Stromal cell of bone marrow (primary cell): ENCODE data around the gene ADD2.
A peak's percentile ranks its signal among the peaks of the same experiment; 100 is the strongest.
"Not testable (repeated sequence)": the region's sequence is repeated elsewhere in the genome, so short reads cannot be mapped to it uniquely, and the experiment has no call there.

ENCODE experiments used
- DNase-seq: peaks from one replicate; pipeline ENCODE4 v3.0.0-alpha.2; 2012; ENCODE audit warnings: low read depth

The ADD2 gene

GRCh38 chr2:70751881-70752280, 16.1 kb downstream of the ADD2 start:
- no peak for DNase-seq

GRCh38 chr2:70750320-70750719, 17.7 kb downstream of the ADD2 start:
- DNase-seq: no peak

- no peak for DNase-seq
Observed at GRCh38 chr2:70748002-70748784, 19.8 kb downstream of the ADD2 start.

GRCh38 chr2:70747284-70747683, 20.7 kb downstream of the ADD2 start:
- no peak for DNase-seq

DNA sequence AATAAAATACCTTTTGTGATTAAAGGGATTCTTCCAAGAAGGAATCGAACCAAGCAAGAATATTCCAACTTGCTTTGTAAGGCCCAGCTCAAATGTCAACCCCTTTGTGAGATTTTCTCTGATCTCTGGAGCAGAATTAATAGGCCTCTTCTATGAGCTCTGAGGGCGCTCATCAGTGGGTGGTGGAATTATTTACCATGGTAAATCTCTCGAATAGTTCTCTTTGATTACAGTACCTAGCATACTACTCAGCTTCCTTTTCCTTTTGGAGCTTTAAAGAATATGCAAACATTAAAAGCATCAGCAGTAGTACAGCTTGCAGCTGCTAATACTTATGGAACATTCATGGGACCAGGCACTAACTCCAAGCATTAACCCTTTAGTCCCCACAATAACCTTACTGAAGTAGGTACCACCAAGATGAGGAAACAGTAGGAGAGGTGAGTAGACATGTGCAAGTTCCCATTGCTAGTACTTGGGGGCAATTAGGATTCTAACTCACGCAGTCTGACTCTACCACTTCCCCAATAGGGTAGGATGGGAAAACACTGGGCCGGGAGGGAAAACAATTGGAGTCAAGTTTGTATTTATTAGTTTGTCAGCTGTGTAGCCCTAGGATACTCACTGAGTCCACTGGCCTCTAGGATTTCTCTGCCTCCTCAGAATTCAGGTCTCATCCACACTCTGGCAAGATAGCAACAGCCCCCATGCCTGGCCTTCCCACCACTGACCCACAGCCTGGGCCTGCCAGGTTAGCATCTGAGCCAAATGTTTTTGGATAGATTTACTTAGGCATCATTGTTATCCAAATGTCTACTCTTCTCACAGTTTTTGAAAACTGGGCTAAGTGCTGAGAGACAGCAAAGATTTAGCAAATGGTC, 21.7 kb downstream of the ADD2 start:
- no peak for DNase-seq

DNA sequence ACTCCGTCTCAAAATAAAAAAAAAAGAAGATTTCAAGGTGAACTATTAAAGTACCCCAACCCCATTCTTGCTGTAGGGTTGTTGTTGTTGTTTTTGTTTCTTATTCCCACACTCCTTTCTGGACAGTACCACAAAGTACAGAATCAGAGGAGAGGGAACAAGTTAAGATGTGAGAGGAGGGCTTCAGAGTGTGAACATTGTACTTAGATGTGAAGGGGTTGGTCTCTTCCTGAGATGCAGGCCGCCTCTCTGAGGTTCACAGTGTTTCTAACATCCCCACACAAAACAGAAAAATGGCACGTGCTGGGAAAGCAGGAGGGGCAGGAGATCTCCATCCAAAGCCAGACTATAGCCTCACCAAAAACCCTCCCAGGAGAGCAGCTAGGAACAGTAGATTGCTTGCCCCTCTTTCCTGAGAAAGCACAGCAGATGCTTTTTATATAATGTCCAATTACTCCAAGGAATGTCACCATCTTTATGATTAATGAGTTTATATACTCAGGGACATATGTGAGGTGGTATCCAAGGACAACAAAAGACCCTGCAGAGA, 22.6 kb downstream of the ADD2 start:
- no peak for DNase-seq

DNA sequence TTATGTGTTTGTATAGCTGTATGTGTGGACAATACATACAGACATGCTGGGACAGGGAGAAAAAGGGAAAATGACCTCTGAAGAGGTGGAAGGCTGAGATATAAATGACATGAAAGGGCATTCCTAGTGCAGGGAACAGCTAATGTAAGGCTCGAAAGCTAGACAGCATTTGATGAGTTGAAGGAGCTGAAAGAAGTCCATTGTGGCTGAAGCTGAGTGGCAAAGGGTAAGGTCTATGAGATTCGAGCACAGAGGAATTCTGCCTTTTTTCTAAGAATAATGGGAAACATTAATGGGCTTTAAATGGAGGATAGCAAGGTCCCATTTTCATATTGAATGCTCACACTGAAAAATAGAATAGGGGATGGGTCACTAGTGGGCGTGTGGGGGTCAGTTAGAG, 23.6 kb downstream of the ADD2 start:
- no peak for DNase-seq

DNA sequence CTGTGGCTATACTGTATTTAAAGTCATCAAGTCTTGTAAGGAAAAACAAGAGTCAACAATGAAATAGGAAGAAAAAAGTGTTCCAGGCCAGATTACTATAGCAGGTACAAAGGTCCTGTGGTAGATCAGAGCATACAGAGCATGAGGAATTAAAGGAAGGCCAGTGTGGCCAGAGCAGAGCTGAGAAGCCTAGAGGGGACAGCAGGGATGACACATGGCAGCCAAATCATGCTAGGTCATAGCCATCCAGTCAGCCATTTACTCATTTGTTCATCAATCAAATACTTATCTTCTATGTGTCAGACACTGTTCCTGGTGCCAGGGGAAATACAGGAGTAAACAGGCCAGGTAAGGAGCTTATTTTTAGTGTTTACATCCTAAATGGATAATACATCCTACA, 24.3 kb downstream of the ADD2 start:
- DNase-seq: no peak

GRCh38 chr2:70743068-70743467, 24.9 kb downstream of the ADD2 start:
- DNase-seq: no peak

DNA sequence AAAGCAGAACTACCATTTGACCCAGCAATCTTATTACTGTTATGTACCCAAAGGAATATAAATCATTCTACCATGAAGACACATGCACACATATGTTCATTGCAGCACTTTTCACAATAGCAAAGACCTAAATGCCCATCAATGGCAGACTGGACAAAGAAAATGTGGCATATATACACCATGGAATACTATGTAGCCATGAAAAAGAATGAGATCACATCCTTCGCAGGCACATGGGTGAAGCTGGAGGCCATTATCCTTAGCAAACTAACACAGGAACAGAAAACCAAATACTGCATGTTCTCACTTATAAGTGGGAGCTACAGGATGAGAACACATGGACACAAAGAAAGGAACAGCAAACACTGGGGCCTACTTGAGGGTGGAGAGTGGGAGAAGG, 28.5 kb downstream of the ADD2 start:
- DNase-seq: not testable (repeated sequence)

DNA sequence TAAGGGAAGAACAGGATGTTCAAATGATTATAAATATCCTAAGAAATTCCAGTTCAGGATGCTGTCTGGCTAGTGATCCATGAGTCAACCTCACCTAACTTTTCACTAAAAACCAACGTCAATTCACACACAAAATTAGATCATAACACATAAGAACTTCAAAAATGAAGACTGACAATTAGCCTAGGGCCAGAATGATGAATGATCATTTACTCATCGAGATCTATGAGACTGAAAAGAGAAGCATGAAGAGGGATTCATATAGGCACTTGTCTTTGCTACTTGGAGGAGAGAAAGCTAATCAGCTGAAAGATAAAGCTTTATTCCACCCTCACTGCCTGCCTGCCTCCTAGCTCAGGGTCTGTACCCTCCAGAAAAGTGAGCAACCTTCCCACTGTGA, 29.8 kb downstream of the ADD2 start:
- DNase-seq: no peak

GRCh38 chr2:70735071-70735470, 32.9 kb downstream of the ADD2 start:
- no peak for DNase-seq

DNA sequence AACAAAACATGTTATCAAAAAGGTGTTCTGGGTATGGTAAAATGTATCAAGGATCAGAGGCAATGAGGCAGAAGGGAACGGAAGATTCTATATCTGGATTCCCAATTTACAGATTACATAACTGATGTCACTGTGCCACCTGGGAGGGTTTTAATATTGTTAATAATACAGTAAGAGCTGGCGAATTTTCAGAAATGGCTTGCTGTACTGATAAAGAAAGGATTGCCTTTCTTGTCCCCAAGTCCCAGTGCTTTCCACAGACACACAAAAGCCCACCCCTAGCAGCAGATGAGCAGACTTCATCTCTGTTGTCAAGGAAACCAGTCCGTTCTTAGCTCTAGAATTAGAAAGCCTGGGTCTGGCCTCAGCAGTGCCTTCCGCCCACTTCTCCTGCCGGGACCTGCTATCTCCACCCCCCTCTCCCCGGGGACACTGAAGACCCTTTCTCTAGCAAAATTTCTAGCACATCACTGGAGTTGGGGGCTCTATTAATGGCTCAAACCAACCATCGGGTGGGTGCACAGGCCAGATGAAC, 34.3 kb downstream of the ADD2 start:
- DNase-seq: no peak

- DNase-seq: no peak
Observed at GRCh38 chr2:70732766-70733645, 35.0 kb downstream of the ADD2 start.

GRCh38 chr2:70730730-70731129, 37.3 kb downstream of the ADD2 start:
- DNase-seq: no peak

DNA sequence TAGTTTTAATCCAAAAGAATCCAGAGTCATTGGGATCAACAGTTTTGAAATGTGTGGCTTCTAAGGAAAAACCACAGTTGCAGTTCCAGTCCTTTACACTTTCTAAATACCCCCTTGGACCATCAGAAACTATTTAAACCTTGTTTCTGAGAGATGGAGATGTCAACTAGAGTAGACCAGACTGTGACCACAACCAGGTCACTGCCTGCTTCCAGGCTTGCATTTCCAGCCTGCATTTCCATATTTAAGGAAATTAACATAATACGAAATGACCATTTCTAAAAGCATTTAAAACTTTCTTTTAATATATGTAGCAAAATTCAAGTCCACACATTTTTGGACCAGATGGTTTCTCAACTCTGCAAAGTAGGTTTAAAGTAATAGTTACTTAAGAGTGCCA, 38.4 kb downstream of the ADD2 start:
- DNase-seq: no peak

DNA sequence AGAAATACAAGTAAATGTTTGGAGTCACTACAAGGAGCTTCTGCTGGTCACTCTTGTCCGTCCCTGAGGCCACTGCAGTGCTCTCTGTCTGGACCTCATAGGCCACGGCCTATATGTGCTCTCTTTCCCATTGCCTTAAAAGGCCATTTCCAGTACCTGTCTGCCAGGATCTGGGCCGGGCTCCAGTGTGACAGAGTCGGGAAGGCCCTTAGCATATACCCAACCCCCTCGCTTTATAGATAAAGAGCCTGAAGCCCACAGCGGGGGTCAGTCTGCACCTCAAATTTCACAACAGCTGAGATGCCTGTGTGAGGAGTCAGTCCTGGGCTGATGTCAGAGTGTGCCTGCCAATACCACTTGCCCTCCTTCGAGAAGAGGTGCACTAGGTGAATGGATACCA, 39.9 kb downstream of the ADD2 start:
- DNase-seq: no peak

DNA sequence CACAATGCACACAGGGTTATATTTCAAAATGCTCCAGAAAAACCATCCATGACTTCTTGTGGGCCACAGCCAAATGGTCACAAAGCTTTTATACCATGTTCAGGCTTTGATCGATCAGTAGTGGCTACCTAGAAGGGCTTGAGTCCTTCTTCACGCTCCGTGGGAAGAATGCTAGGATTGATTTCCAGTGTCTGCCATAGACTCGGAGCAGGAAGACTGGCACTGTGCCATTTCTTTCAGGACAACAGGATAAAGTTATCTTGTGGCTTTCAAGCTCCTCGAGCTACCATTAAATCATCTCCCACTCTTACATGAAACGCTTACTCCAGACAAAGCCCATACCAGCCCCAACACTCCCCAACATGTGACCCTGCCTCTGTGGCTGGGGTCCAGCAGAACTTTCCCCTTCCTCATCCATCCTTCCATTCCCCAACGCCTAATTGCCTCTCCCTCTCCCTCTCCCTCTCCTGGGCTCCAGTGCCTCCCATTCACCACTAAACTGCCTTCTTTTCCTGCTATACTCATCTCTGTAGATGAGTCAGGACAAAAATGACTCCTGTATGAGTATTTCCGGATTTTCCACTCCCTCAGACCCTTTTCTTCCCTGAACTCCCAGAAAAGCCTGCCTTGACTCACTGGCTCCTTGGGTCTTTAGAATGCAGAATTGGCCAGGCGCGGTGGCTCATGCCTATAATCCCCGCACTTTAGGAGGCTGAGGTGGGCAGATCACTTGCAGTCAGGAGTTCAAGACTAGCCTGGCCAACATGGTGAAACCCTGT, 40.9 kb downstream of the ADD2 start:
- DNase-seq: peak; percentile 41

DNA sequence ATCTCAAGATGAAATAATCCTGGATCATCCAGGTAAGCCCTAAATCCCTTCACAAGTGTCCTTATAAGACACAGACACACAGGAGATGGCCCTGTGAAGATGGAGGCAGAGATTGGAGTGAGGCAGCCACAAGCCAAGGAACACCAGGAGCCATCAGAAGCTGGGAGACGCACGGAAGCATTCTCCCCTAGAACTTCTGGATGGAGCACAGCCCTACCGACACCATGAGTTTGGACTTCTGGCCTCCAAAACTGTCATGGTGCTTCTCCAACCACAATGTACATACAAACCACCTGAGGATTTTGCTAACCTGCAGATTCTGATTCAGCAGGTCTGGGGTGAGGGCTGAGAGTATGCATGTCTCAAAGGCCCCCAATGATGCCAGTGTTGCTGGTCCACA, 42.5 kb downstream of the ADD2 start:
- no peak for DNase-seq

DNA sequence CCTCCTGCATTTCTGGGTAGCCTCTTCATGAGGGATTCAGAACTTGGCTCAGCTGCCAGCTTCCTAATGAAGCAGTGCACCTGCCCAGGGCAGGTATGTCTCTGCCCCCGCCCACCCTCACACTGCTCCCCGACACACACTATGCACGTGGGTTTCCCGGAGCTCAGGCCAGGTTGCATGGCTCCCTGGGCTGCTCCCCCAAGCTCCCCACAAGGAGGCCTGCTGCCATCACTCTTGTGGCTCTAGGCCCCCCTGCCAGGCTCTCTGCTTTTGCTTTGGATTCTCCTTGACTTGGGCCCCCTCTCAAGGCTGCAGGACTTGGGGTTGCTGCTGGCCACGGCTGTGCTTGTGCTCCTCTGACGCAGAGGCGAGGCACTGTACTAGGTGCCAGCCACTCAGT, 43.6 kb downstream of the ADD2 start:
- DNase-seq: no peak

- DNase-seq: no peak
Observed at GRCh38 chr2:70723286-70723885, 44.6 kb downstream of the ADD2 start.
